Ramos (cell line): ENCODE measurements around the gene NOTCH3.

Experiments
- in situ Hi-C: fragments of 300-500 bp; cut with MboI; formaldehyde crosslinking; loops from one replicate; pipeline ENCODE4 v1.14.3; 2022; ENCODE audit warnings: low sequenced_read_pairs; ENCODE audit not compliant: unreplicated experiment

NOTCH3 gene

DNA sequence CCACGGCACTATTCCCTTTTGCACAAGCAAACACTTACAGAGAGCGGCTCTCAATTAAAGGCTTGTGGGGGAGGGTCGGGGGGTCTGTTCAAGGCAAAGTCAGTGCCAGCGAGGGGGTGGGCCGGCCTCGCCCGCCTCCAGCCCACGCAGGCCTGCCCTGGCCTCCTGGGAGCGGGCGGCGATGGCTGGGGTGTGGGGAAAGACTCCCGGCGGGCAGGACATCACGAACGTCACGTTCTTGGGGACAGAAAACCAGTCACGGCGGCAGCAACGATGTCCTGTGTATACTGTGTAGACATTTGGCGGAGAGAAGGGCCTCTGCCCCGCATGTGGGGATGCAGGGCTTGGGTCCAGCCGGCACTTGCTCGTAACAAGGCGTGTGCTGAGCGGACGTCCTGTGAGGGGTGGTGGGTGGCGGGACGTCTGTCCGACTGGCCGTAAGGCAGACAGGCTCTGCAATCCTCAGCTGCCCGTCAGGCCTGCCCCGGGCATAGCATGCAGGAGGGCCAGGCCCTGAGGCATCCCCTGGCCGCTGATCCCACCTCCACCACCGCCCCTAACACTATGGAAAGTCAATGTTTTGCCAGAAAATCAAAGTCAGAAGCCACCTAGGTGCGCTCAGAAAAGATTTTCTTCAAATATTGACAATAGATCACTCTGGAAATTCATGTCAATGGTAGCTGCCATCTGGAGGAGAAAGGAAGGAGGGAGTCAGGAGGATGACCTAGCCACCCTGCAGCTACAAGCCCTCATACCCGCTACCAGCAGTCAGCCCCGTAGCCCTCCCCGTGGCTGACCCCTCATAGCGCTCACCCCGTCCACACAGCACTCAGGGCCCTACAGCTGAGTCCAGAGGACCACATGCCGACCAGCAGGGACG lies 37.2 kb upstream of the NOTCH3 start:
- in situ Hi-C loops = no loop called here

DNA sequence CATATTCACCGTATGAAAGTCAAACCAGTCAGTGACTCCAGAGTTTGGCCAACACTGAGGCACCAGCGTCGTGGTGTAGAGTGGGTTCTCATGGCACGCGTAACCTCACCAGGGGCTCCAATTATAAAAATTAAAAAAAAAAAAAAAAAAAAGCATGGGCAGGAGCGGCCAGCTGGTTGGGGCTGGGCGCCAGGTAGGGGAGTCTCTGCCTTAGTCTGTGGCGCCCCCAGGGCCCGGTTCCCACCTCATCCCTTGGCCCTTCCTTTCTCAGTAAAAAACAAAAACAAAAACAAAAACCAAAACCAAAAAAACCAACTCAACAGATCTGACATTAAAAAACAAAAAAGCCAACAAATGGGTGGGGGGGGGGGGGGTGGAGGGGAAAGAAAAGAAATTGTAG lies 36.1 kb upstream of the NOTCH3 start:
- in situ Hi-C loops = no loop called here

DNA sequence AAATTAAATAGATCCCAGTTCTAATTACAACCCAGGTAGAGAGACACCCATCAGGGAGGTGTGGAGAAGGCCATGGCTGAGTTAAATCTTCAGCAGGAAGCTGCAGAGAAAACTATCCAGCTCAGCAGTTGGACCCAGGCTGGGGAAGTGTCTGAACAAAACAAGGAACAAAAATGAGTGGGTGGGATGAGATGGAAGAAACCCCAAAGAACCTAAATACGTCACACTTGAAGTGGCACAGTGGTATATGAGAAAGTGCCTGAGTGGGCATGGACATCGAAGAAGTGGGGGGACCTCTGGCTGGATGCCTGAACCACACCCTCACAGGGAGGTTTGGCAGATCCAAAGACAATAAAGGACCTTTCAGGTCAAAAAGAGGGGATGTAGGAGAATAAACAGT lies 35.0 kb upstream of the NOTCH3 start:
- in situ Hi-C loops = no loop called here

GRCh38 chr19:15234431-15235130 lies 33.8 kb upstream of the NOTCH3 start:
- in situ Hi-C loops = no loop called here

DNA sequence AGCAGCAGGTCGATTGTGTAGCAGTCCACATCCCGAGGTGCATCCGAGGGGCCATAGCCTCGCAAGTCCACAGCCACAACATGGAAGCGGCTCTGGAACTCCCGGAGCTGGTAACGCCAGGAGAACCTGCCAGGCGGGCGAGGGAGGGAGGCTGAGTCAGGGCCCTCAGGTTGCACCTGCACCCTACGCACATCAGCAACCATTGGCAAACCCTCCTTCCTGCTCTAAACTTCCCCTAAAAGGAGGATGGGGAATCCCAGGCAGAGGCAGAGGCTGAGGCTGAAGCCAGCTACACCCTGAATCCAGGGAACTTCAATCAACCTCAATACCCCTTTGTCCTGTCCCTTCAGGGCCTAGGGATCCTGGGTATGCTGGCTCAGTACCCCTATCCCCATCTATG lies 30.5 kb upstream of the NOTCH3 start:
- in situ Hi-C loops = no loop called here

- in situ Hi-C loops = no loop called here
These were observed 26.5 kb upstream of the NOTCH3 start for GRCh38 chr19:15227261-15227660.

DNA sequence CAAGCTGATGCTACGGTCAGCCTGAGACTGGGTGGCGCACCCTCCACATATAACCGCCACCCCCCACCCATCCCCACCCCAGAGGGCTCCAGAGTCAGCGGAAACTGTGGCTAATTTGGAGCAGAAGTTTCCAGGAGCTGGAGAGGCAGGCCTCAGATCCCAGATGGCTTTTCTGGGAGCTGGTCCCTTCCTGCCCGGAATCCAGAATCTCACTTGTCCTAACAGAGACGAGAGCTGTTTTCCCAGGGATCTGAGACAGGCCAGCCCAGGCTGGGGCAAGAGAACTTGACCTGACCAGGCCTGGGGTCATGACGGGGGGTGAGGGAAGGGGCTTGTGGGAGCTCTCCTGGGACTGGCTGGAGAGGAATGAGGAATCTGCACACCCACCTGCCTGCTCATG lies 25.0 kb upstream of the NOTCH3 start:
- in situ Hi-C loops = no loop called here

DNA sequence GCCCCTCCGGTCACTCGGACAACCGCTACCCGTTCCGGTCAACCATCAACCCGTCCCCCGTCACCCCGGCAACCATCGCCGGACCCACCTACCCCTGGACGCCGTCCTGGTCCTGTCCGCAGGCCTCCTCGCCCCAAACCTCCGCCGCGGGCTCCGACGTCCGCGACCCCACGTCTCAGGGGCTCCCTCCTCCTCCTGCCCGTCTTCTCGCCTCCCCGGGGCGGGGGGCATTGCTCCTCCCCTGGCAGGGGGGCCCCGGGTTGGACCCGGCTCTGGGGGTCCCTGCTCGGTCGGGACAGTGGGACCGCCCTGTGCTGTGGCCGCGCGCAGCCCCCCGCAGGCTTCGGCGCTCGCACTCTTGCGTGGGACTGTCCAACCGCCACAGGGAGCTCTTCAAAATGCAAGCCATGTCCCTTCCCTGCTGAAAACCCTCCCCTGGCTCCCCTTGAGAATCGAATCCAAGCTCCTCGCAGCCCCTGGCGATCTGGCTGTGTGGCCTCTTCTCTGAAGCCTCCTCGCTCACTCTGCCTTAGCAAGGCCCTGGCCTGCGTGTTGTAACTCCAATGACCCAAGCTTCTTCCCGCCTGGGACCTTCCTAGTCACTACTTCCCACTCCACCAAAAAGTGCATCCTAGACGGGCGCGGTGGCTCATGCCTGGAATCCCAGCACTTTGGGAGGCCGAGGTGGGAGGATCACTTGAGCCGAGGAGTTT lies 23.0 kb upstream of the NOTCH3 start:
- in situ Hi-C loops = no loop called here

- in situ Hi-C loops = no loop called here
These were observed 22.2 kb upstream of the NOTCH3 start for GRCh38 chr19:15222738-15223648.

DNA sequence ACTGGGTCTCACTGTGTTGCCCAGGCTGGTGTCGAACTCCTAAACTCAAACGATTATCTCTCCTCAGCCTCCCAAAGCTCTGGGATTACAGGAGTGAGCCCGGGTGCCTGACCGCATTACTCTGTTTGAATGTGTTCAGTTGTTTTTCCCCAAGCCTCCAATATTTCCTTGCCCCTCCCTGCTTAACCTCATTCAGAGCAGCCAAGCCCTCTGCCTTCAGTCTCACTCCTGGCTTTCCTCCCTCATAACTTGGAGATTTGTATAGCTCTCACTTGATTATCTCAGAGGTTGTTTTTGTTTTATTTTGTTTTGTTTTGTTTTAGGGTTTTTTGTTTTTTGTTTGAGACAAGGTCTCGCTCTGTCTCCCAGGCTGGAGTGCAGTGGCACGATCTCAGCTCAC lies 20.0 kb upstream of the NOTCH3 start:
- in situ Hi-C loops = no loop called here

DNA sequence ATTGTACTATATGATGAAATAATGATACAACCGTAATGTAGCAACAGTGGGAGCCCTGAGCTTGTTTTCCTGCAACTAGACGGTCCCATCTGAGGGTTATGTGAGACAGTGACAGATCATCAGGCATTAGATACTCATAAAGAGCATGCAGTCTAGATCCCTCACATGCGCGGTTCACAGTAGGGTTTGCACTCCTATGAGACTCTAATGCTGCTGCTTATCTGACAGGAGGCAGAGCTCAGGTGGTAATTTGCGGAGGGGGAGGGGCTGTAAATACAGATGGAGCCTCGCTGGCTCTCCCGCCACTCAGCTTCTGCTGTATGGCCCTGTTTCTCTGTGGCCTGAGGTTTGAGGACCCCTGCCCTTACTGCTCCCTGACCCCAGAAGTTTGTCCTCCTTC lies 17.7 kb upstream of the NOTCH3 start:
- in situ Hi-C loops = no loop called here

GRCh38 chr19:15216363-15216762 lies 15.6 kb upstream of the NOTCH3 start:
- in situ Hi-C loops = no loop called here

DNA sequence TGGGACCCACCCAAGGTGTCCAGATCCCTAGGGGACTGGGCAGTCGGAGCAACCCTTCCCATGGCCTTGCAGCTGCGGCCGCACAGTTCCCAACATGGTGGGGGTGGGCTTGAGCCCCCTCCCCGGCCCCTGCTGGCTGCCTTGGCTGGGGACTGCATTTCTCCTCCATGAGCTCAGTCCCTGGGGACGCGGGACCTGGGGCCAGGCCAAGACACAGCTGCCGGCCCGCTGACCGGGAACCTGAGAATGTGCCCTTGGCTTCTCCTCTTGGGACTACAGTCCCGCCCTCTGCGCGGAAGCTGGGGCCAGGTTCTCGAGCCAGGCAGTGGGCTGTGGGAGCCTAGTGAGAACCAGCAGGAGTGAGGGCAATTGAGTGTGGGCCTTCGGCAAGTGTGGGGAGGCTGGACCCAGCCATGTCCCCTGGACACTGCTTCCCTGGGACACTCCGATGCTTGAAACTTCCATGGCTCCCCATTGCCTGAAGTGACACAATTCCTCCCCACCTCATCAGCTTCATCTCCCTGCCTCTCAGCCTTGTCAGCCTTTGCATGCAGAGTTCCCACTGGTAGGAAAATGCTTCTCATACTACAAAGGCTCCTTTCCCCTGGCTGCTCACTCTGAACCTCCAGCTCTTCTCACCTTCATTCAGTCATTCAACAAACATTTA lies 13.1 kb upstream of the NOTCH3 start:
- in situ Hi-C loops = no loop called here

DNA sequence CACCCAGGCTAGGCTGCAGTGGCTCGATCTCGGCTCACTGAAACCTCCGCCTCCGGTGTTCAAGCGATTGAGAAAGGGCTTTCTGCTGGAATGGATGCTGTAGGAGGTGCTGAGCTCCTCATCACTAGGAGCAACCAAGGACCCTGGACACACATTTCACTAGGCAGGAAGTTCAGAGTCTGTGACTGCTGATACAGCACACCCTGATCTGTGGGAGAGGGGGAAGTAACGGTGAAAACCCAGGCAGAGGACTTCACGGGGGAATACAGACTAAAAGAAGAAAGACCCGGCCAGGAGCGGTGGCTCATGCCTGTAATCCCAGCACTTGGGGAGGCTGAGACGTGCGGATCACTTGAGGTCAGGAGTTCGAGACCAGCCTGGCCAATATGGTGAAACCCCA lies 11.9 kb upstream of the NOTCH3 start:
- in situ Hi-C loops = no loop called here

- in situ Hi-C loops = no loop called here
These were observed 9.6 kb upstream of the NOTCH3 start for GRCh38 chr19:15210323-15210781.

DNA sequence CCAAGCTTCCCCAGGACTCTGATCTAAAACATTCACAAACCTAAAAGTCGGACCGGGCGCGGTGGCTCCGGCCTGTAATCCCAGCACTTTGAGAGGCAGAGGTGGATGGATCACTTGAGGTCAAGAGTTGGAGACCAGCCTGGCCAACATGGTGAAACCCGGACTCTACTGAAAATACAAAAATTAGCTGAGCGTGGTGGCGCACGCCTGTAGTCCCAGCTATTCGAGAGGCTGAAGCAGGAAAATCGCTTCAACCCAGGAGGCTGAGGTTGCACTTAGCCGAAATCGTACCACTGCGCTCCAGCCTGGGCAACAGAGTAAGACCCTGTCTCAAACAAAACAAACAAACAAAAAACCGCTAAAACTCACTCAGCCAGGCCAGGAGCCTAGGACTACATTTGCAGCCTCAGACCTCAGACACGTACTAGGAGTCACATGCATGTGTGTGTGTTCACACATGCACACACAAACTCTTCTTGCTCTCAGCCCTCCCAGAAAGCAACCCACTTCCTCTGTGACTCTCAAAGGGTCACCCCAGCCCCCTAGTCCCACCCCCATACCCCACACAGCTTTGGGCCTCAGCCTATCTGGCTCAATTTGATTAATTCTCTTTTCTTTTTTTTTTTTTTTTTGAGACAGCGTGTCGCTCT lies 704 bp upstream of the NOTCH3 start:
- in situ Hi-C loops = no loop called here

DNA sequence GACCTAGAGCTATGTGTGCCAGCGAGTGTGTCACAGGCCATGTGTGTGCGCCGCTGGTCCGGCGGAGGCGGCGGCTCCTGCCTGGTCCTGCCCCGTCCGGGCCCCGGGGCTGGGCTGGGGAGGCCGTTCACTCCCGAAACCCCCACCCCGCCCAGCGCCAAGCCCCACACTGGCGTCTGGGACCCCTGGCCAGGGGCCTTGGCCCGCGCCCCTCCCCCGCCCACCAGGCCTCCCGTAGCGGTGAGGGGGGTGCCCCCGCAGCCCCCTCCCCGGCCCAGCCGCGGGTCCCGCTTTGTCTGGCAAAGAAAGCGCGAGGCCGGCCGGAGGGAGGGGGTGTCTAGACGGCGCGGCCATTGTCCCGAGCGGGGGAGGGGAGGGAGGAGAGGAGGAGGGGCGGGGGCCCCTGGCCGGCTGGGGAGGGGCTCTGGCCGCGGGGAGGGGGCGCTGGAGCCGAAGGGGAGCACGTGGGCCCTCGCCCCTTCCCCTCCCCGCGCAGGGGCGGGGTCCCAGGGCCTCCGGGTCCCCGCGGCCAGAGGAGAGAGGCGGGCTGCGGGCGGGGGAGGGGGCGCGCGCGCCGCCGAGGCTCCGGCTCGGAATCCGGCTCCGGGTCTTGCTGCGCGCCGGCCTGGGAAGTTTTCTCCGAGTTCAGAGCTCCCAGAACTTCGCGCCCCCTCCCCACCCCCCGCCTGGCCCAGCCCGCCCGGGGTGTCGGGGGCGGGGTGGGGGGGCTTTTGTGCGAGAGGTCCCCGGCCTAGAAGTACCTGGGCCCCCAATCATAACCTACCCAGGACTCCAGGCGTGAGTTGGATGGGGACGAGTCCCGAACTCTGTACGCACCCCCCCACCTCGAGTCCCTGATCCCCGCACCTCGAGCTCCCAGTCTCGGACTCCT lies 888 bp downstream of the NOTCH3 start:
- in situ Hi-C loops = no loop called here
